Stimulated activated CD8-positive, alpha-beta memory T cell treated with anti-CD3 and anti-CD28 coated beads, Interleukin-12 subunit alpha, Interleukin-12 subunit beta, amount 100 ng/mL, for 4 hours (primary cell): Measurements from ENCODE around the gene CLK3.
"Not testable (repeated sequence)": the region's sequence is repeated elsewhere in the genome, so short reads cannot be mapped to it uniquely, and the experiment has no call there.

Experiments
- DNase-seq: peaks from one replicate; pipeline ENCODE4 v3.0.0-alpha.2; 2020; ENCODE audit warnings: low read depth

Gene CLK3

GRCh38 chr15:74620636-74621545 lies 5.3 kb downstream of the CLK3 start:
- DNase-seq: peak; percentile 45

- DNase-seq: no peak
Observed at GRCh38 chr15:74621546-74621920, 5.9 kb downstream of the CLK3 start.

GRCh38 chr15:74621936-74622335 lies 6.3 kb downstream of the CLK3 start:
- DNase-seq: no peak

- DNase-seq: no peak
Observed at GRCh38 chr15:74622758-74623157, 7.1 kb downstream of the CLK3 start.

GRCh38 chr15:74624020-74624602 lies 8.5 kb downstream of the CLK3 start:
- no peak for DNase-seq

GRCh38 chr15:74625693-74626092 lies 10.1 kb downstream of the CLK3 start:
- DNase-seq: no peak

- DNase-seq: no peak
Observed at GRCh38 chr15:74626336-74626735, 10.7 kb downstream of the CLK3 start.

GRCh38 chr15:74626752-74627692 lies 11.4 kb downstream of the CLK3 start:
- DNase-seq: no peak

GRCh38 chr15:74627766-74628165 lies 12.1 kb downstream of the CLK3 start:
- DNase-seq: no peak

GRCh38 chr15:74628199-74628598 lies 12.6 kb downstream of the CLK3 start:
- DNase-seq: no peak

- no peak for DNase-seq
Observed at GRCh38 chr15:74628949-74629348, 13.3 kb downstream of the CLK3 start.

- DNase-seq: not testable (repeated sequence)
Observed at GRCh38 chr15:74629696-74630095, 14.1 kb downstream of the CLK3 start.

- no peak for DNase-seq
Observed at GRCh38 chr15:74630284-74631086, 14.8 kb downstream of the CLK3 start.

GRCh38 chr15:74631087-74631385 lies 15.4 kb downstream of the CLK3 start:
- DNase-seq: no peak

- no peak for DNase-seq
Observed at GRCh38 chr15:74631408-74631807, 15.8 kb downstream of the CLK3 start.

- peak; percentile 22 for DNase-seq
Observed at GRCh38 chr15:74631935-74632560, 16.4 kb downstream of the CLK3 start.

GRCh38 chr15:74632601-74633000 lies 17.0 kb downstream of the CLK3 start:
- DNase-seq: no peak

GRCh38 chr15:74633781-74634180 lies 18.1 kb downstream of the CLK3 start:
- no peak for DNase-seq

- DNase-seq: peak; percentile 31
Observed at GRCh38 chr15:74635228-74635627, 19.6 kb downstream of the CLK3 start.

- DNase-seq: no peak
Observed at GRCh38 chr15:74636984-74637383, 21.3 kb downstream of the CLK3 start.

GRCh38 chr15:74641151-74641550 lies 25.5 kb downstream of the CLK3 start:
- no peak for DNase-seq
